SK-N-SH treated with all-trans-retinoic acid at 6 μM for 48 hours (cell line): ENCODE measurements around the gene MTIF2.
"Not testable (repeated sequence)": the region's sequence is repeated elsewhere in the genome, so short reads cannot be mapped to it uniquely, and the experiment has no call there.

Experiments used
- ATAC-seq: fragments of 200-7000 bp; cut with Tn5 transposase; 3 replicates; pipeline ENCODE4 v1.9.1; 2020; ENCODE audit warnings: mild to moderate bottlenecking, moderate library complexity
- ARNTL ChIP-seq: fragments of 450-650 bp; formaldehyde crosslinking; IDR thresholded peaks from 2 replicates; pipeline ENCODE4 v1.5.0; 2020; ENCODE audit warnings: low read depth, mild to moderate bottlenecking, moderate library complexity, borderline replicate concordance
- CREB5 ChIP-seq: fragments of 250-450 bp; sonication (Bioruptor Pico); IDR thresholded peaks from 2 replicates; pipeline ENCODE4 v1.5.1; 2020; ENCODE audit warnings: low read depth, mild to moderate bottlenecking, moderate library complexity
- CSDC2 ChIP-seq: fragments of 250-450 bp; sonication (Bioruptor Pico); IDR thresholded peaks from 2 replicates; pipeline ENCODE4 v1.5.0; 2020; ENCODE audit warnings: mild to moderate bottlenecking, moderate library complexity
- ESRRG ChIP-seq: fragments of 250-450 bp; sonication (Bioruptor Pico); IDR thresholded peaks from 2 replicates; pipeline ENCODE4 v1.6.1; 2021; ENCODE audit warnings: mild to moderate bottlenecking
- GLIS3 ChIP-seq: fragments of 250-450 bp; sonication (Bioruptor Pico); IDR thresholded peaks from 2 replicates; pipeline ENCODE4 v1.5.0; 2020; ENCODE audit warnings: mild to moderate bottlenecking, moderate library complexity
- ISL1 ChIP-seq: fragments of 250-450 bp; sonication (Bioruptor Pico); IDR thresholded peaks from 2 replicates; pipeline ENCODE4 v2.1.2; 2022; ENCODE audit warnings: mild to moderate bottlenecking, moderate library complexity
- RARB ChIP-seq: fragments of 250-450 bp; sonication (Bioruptor Pico); IDR thresholded peaks from 2 replicates; pipeline ENCODE4 v1.8.0; 2021; ENCODE audit warnings: mild to moderate bottlenecking, moderate library complexity
- SNAI2 ChIP-seq: fragments of 250-450 bp; sonication (Bioruptor Pico); IDR thresholded peaks from 2 replicates; pipeline ENCODE4 v1.5.0; 2020; ENCODE audit warnings: mild to moderate bottlenecking, moderate library complexity
- TOX ChIP-seq: fragments of 250-450 bp; sonication (Bioruptor Pico); IDR thresholded peaks from 2 replicates; pipeline ENCODE4 v1.8.0; 2021; ENCODE audit warnings: mild to moderate bottlenecking, moderate library complexity, borderline replicate concordance
- TSHZ2 ChIP-seq: fragments of 250-450 bp; sonication (Bioruptor Pico); IDR thresholded peaks from 2 replicates; pipeline ENCODE4 v1.5.0; 2020; ENCODE audit warnings: mild to moderate bottlenecking, moderate library complexity
- ZC3H10 ChIP-seq: fragments of 250-450 bp; sonication (Bioruptor Pico); IDR thresholded peaks from 2 replicates; pipeline ENCODE4 v1.5.1; 2021; ENCODE audit warnings: mild to moderate bottlenecking, moderate library complexity
- ZFP3 ChIP-seq: fragments of 250-450 bp; sonication (Bioruptor Pico); IDR thresholded peaks from 2 replicates; pipeline ENCODE4 v1.5.0; 2020; ENCODE audit warnings: mild to moderate bottlenecking, moderate library complexity
- ZFP30 ChIP-seq: fragments of 450-650 bp; formaldehyde crosslinking; IDR thresholded peaks from 2 replicates; pipeline ENCODE4 v1.5.0; 2022; ENCODE audit warnings: mild to moderate bottlenecking, moderate library complexity
- ZNF565 ChIP-seq: fragments of 450-650 bp; formaldehyde crosslinking; conservative IDR thresholded peaks from 2 replicates; pipeline ENCODE4 v1.5.0; 2020; ENCODE audit warnings: low read depth, mild to moderate bottlenecking, moderate library complexity
- ZNF70 ChIP-seq: fragments of 450-650 bp; formaldehyde crosslinking; IDR thresholded peaks from 2 replicates; pipeline ENCODE4 v1.5.0; 2020; ENCODE audit warnings: mild to moderate bottlenecking, moderate library complexity
- ZNF8 ChIP-seq: fragments of 450-650 bp; formaldehyde crosslinking; IDR thresholded peaks from 2 replicates; pipeline ENCODE4 v1.5.0; 2020; ENCODE audit warnings: mild to moderate bottlenecking, moderate library complexity
- TF ChIP-seq, protein P1 (sequence below): fragments of 250-450 bp; sonication (Bioruptor Pico); IDR thresholded peaks from 2 replicates; pipeline ENCODE4 v1.5.1; 2021; ENCODE audit warnings: mild to moderate bottlenecking, moderate library complexity

The MTIF2 gene

DNA sequence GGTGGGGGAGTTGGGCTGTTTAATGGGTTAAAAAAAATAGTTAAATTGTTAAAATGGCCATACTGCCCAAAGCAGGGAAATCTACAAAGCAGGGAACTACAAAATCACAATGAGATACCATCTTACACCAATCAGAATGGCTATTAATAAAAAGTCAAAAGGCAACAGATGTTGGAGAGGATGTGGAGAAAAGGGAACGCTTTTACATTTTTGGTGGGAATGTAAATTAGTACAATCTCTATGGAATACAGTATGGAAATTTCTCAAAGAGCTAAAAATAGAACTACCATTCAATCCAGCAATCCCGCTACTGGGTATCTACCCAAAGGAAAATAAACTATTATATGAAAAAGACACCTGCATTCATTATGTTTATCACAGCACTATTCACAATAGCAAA lies 64.1 kb downstream of the MTIF2 start:
- TF ChIP-seq CSDC2 (CRISPR knock-in tag): no peak
- ATAC-seq: no peak

DNA sequence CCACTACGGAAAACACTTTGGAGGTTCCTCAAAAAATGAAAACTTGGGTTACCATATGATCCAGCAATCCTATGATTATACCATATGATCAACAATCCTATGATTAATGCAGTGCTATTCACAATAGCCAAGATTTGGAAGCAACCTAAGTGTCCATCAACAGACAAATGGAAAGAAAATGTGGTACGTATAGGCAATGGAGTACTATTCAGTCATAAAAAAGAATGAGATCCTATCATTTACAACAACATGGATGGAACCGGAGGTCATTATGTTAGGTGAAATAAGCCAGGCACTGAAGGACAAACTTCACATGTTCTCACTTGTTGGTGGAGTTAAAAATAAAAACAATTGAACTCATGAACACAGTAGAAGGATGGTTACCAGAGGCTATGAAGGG lies 64.5 kb downstream of the MTIF2 start:
- TF ChIP-seq CREB5 (CRISPR knock-in tag) (no peak), ZFP3 (CRISPR knock-in tag) (no peak), GLIS3 (CRISPR knock-in tag) (no peak), TSHZ2 (CRISPR knock-in tag) (no peak), ZC3H10 (CRISPR knock-in tag) (no peak), ARNTL (no peak), ZNF8 (CRISPR knock-in tag) (peak; percentile 94), ZNF70 (no peak)
- TF ChIP-seq, protein P1, sequence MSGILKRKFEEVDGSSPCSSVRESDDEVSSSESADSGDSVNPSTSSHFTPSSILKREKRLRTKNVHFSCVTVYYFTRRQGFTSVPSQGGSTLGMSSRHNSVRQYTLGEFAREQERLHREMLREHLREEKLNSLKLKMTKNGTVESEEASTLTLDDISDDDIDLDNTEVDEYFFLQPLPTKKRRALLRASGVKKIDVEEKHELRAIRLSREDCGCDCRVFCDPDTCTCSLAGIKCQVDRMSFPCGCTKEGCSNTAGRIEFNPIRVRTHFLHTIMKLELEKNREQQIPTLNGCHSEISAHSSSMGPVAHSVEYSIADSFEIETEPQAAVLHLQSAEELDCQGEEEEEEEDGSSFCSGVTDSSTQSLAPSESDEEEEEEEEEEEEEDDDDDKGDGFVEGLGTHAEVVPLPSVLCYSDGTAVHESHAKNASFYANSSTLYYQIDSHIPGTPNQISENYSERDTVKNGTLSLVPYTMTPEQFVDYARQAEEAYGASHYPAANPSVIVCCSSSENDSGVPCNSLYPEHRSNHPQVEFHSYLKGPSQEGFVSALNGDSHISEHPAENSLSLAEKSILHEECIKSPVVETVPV (CRISPR knock-in tag): no peak
- no peak for ATAC-seq

DNA sequence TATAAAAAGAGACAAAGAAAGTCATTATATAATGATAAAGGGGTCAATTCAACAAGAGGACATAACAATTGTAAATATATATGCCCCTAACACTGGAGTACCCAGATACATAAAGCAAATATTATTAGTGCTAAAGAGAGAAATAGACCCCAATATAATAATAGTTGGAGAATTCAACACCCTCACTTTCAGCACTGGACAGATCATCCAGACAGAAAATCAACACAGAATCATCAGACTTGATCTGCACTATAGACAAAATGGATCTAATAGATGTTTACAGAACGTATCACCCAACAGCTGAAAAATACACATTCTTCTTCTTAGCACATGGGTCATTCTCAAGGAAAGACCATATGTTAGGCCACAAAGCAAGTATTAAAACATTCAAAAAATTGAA lies 68.6 kb downstream of the MTIF2 start:
- no peak for TF ChIP-seq ISL1 (CRISPR knock-in tag)
- no peak for TF ChIP-seq TOX
- TF ChIP-seq RARB (CRISPR knock-in tag): no peak
- TF ChIP-seq SNAI2: no peak
- no peak for TF ChIP-seq CSDC2 (CRISPR knock-in tag)
- no peak for TF ChIP-seq ZFP3 (CRISPR knock-in tag)
- no peak for TF ChIP-seq ZFP30 (CRISPR knock-in tag)
- TF ChIP-seq TSHZ2 (CRISPR knock-in tag): no peak
- TF ChIP-seq CREB5 (CRISPR knock-in tag): no peak
- TF ChIP-seq ZNF565 (CRISPR knock-in tag): no peak
- ATAC-seq: no peak

DNA sequence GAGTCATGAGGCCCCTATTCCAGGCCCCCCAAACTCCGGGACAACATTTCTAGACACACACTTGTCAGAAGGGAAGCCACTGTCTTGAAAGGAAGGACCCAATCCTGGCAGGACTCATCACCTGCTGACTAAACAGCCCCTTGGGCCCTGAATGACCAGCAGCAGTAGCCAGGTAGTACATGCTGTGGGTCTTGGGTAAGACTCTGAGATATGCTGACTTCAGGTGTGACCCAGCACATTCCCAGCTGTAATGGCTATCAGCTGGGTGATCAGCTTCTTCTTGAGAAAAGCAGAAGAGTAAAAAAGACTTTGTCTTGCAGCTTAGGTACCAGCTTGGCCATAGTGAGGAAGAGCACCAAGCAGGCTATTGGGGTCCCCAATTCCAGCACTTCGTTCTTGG lies 72.5 kb downstream of the MTIF2 start:
- ATAC-seq: no peak
- TF ChIP-seq, protein P1 (CRISPR knock-in tag): no peak
- TF ChIP-seq ISL1 (CRISPR knock-in tag): no peak
- no peak for TF ChIP-seq CSDC2 (CRISPR knock-in tag)
- TF ChIP-seq TSHZ2 (CRISPR knock-in tag): no peak
- TF ChIP-seq ESRRG (CRISPR knock-in tag): no peak
- TF ChIP-seq ZC3H10 (CRISPR knock-in tag): no peak
- no peak for TF ChIP-seq GLIS3 (CRISPR knock-in tag)
- no peak for TF ChIP-seq ZNF70
- no peak for TF ChIP-seq ARNTL
- no peak for TF ChIP-seq ZNF565 (CRISPR knock-in tag)
- TF ChIP-seq, all 23 proteins: peak for 0

- ATAC-seq: not testable (repeated sequence)
Measured at GRCh38 chr2:55191888-55192287, 77.1 kb downstream of the MTIF2 start.

DNA sequence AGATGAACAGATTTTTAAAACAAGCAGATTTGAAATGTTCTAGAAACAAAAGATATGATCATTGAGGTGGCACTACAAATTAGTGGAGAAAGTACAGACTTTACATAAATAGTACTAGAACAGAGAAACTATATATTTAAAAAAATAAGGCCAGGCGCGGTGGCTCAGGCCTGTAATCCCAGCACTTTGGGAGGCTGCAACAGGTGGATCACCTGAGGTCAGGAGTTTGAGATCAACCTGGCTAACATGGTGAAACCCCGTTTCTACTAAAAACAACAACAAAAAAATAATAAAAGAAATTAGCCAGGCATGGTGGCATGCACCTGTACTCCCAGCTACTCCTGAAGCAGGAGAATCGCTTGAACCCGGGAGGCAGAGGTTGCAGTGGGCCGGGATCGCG lies 82.2 kb downstream of the MTIF2 start:
- ATAC-seq: not testable (repeated sequence)
